G401 (cell line): ENCODE data around the gene DBF4. TPM values are rescaled to one million over a fixed set of nuclear protein-coding genes. Genes with fewer than 3 reads are reported as not detected.
"Not testable (repeated sequence)": the region's sequence is repeated elsewhere in the genome, so short reads cannot be mapped to it uniquely, and the experiment has no call there.

Source experiments
- DNase-seq: peaks from one replicate; pipeline ENCODE4 v3.0.0-alpha.2; 2015; ENCODE audit warnings: low spot score
- in situ Hi-C: cut with HindIII; loops from 2 replicates; pipeline ENCODE4 v1.10.0; 2016; ENCODE audit warnings: low sequenced_read_pairs, mixed read lengths
- total RNA-seq: library from RNA; depleted of rRNA; stranded (reverse); fragments of >200 nt; shearing (Covaris generic); gene quantifications from 2 replicates; pipeline ENCODE4 v1.2.3, GENCODE V29; 2014; rRNA removed

Gene DBF4
- total RNA-seq, result 65.6 and 77.7 TPM in 2 replicates

DNA sequence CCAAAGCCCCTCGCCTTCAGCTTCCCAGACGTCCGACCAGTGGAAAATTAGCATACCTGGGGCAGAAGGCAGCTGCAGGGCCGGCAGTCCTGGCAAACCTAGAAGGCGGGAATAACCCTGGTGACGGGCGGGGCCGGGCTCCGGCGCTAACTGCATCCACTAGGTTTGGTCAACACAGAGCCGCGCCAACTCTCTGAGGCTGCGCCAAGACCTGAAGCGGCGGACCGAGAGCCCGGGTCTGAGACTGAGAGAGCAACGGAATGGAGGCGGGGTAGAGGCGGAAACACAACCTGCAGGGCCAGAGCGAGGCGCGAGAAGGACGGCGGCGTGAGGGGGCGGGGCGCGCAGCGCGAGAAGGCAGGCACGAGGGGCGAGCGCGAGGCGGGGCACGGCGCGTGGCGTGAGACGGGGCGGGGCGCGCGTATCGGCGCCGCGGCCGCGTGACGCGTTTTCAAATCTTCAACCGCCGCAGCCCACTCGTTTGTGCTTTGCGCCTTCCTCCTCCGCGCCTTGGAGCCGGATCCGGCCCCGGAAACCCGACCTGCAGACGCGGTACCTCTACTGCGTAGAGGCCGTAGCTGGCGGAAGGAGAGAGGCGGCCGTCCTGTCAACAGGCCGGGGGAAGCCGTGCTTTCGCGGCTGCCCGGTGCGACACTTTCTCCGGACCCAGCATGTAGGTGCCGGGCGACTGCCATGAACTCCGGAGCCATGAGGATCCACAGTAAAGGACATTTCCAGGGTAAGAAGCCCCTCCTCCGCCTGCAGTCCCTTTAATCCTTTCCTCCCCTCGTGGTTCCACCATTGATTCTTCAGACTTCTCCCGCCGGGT is at the start of gene DBF4, which contains the start of gene SLC25A40:
DBF4 (plus strand) TSS at position 454 of the 829 bp plus-strand sequence; CDS start at position 694, 240 bp downstream.
SLC25A40 (minus strand) TSS at position 321 of the 829 bp plus-strand sequence. CDS start 17,633 bp downstream, outside the sequence.
- peak; percentile 93 for DNase-seq
- in situ Hi-C loops, result no loop called here

- in situ Hi-C loops, DNase-seq: not testable (repeated sequence)
Measured at GRCh38 chr7:87828383-87828782, 47.9 kb upstream of the DBF4 start.

- in situ Hi-C loops, result no loop called here
- no peak for DNase-seq
Measured at GRCh38 chr7:87831097-87831496, 45.2 kb upstream of the DBF4 start.

GRCh38 chr7:87833130-87833529 is 43.2 kb upstream of the DBF4 start:
- in situ Hi-C loops, result no loop called here
- no peak for DNase-seq

GRCh38 chr7:87837597-87837996 is 38.7 kb upstream of the DBF4 start:
- no peak for DNase-seq

DNA sequence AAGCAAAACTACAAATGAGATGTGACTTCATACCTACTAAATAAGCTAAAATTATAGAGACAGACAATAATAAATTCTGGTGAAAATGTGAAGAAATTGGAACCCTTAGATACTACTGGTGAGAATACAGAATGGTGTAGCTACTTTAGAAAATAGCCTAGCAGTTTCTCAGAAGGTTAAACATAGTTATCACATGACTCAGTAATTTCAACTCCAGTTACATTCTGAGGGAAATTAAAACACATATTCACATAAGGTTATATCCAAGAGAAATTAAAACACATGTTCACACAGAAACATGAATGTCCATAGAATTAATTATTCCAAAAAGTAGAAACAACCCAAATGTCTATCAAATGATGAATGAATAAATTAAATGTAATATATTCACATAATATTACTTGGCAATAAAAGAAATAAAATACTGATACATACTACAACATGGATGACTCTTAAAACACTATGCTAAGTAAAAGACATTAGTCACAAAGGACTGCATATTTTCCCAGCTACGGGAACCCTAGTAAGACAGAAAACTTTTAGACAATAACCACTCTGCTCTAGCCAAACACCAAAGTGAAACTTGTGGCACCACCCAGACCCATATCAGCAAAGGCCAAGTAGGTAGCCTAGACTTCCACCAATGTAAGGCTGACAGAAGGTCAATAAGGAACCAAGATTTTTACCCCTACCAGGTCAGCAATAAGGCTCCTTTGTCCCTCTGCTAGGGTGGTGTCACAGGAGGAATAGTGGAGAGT is 25.3 kb upstream of the DBF4 start:
- DNase-seq, result no peak
- in situ Hi-C loops, result no loop called here

More at GRCh38 chr7:87837597-87837996, 38.7 kb upstream of the DBF4 start:
- in situ Hi-C loops, result no loop called here

DNA sequence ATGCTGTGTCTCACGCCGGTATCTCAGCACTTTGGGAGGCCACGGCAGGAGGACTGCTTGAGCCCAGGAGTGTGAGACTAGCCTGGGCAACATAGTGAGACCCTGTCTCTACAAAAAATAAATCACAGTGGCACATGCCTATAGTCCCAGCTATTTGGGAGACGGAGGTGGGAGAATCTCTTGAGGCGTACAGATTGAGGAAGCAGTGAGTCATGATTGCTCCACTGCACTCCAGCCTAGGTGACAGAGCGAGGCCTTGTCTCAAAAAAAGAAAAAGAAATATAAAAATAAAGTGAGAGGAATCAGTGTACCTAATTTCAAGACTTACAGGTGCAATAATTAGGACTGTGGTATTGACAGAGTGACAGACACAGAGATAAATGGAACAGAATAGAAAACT is 24.0 kb upstream of the DBF4 start:
- in situ Hi-C loops, result no loop called here
- no peak for DNase-seq

- in situ Hi-C loops, result no loop called here
- no peak for DNase-seq
Measured at GRCh38 chr7:87853237-87853864, 22.9 kb upstream of the DBF4 start.

DNA sequence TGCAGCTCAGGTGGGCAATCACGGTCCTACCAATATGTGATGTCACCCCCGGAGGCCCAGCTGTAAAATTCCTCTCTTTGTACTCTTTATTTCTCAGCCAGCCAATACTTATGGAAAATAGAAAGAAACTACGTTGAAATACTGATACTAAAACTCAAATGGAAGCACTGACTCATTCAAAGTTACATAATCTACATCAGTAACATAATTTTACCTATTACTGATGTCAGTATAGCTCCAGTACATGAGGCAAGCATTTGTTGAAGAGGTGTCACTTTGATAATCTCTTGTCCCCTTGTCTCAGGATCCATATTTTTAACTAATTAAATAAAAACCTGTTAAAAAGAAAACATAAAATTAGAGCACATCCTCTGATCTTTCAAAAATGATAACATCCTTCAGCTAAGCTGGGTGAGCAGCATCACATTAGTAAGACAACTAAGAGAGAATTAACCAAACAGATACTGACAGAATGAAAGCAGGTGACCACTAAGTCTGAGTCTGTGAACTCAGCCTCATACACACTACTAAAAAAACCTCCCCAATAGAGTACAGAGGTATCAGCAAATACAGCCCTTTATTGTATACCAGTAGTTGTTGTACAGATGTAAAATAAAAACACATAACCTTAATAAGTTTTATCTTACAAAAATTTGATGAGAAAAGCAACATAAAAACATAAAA is 17.7 kb upstream of the DBF4 start:
- DNase-seq, result no peak
- in situ Hi-C loops, result no loop called here

DNA sequence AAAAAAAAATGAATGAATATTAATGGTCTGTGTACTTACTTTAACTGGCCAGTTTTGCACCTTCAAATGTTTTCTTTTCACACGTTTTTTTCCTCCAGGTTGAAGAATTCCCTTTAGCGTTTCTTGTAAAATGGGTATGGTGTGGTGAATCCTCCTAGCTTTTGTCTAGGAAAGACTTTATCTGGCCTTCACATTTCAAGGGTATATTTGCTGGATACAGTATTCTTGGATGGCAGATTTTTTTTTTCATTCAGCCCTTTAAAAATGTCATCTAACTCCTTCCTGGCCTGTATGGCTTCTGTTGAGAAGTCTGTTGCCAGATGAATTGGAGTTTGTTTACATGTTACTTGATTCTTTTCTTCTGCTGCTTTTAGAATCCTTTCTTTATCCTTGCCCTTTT is 10.2 kb upstream of the DBF4 start:
- in situ Hi-C loops, result no loop called here
- no peak for DNase-seq

DNA sequence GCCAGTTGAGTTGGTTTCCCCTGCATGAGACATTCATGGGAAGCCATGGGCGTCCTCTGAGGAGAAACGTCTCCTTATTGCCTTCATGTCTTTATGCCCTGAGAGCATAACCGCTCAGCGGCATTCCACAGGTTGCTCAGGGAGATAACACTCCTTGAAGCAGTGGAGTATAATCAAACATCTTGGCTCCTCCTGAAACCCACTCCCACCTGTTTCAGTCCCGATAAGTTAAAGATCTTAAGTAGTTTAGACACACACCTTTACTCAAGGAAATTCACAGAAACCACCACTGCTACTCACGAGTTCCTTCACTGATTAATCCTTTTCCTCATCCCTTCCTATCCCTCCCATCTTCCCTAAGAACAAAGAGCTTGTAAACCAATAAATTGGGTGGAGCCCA is 9.8 kb upstream of the DBF4 start:
- DNase-seq, in situ Hi-C loops: not testable (repeated sequence)

- DNase-seq, result no peak
- in situ Hi-C loops, result no loop called here
Measured at GRCh38 chr7:87870471-87870870, 5.8 kb upstream of the DBF4 start.

DNA sequence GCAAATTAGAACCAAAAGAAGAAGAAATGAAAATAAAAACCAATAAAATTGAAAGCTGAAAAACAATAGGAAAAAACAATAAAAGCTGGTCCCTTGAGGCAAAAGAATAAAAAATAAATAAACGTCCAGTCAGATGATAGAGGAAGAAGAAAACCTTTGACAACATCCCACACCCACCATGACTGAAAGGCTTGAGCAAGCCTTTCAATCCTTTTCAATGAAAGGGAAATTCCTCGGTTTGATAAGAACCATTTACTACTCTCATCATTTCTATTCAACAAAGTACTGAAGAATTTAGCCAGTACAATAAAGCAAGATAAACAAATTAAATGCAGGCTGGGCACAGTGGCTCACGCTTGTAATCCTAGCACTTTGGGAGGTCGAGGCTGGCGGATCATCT is 3.9 kb upstream of the DBF4 start:
- no peak for DNase-seq
- in situ Hi-C loops, result no loop called here

DNA sequence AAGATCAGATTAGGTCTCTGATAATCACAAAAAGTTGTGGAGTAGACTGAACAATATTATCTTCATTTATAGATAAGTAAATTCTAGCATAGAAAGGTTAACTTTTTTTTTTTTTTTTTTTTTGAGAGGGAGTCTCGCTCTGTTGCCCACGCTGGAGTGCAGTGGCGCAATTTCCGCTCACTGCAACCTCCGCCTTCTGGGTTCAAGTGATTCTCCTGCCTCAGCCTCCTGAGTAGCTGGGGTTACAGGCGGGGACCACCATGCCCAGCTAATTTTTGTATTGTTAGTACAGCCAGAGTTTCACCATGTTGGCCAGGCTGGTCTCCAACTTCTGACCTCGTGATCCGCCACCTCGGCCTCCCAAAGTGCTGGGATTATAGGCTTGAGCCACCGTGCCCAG is 3.0 kb upstream of the DBF4 start:
- in situ Hi-C loops, DNase-seq: not testable (repeated sequence)

- no peak for DNase-seq
- in situ Hi-C loops, result no loop called here
Measured at GRCh38 chr7:87874066-87874465, 2.2 kb upstream of the DBF4 start.

GRCh38 chr7:87875151-87876039 is 898 bp upstream of the DBF4 start:
- peak; percentile 51 for DNase-seq
- in situ Hi-C loops, result no loop called here

DNA sequence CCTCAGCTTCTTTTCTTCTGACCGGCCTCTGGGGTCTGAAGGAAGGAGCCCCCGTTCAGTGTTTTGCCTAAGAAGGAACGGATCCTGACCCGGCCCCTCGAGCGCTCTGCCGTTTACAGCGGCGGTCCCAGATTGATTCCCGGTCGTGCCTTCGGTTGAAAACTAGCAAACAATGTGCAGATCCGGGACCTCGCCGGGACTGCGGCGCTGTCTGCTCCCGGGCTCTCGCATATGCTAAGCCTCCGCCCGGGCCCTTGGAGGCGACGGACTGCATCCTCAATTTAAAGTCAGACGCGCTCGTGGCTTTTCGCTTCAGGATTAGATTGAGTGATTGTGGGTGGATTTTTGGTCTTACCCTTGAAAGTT is 559 bp downstream of the DBF4 start:
- peak; percentile 56 for DNase-seq
- in situ Hi-C loops, result no loop called here

- in situ Hi-C loops, result no loop called here
- no peak for DNase-seq
Measured at GRCh38 chr7:87877366-87878040, 1.2 kb downstream of the DBF4 start.
